SJCRH30 (cell line): ENCODE results near the gene SPATA13. TPM values are rescaled to one million over a fixed set of nuclear protein-coding genes. Genes with fewer than 3 reads are reported as not detected.
"Not testable (repeated sequence)": the region's sequence is repeated elsewhere in the genome, so short reads cannot be mapped to it uniquely, and the experiment has no call there.

Experiments
- DNase-seq, 2 experiments: peaks; one replicate each; pipeline ENCODE4 v3.0.0-alpha.2; 2015 to 2020
- H3K27ac ChIP-seq: fragments of 250-450 bp; sonication (Bioruptor Pico); 2 replicates; pipeline ENCODE4 v1.5.1; 2020; ENCODE audit warnings: mild to moderate bottlenecking, moderate library complexity
- H3K27me3 ChIP-seq: fragments of 250-450 bp; sonication (Bioruptor Pico); 2 replicates; pipeline ENCODE4 v1.5.1; 2020; ENCODE audit warnings: mild to moderate bottlenecking, moderate library complexity
- H3K36me3 ChIP-seq: fragments of 250-450 bp; sonication (Bioruptor Pico); 2 replicates; pipeline ENCODE4 v1.5.1; 2020; ENCODE audit warnings: mild to moderate bottlenecking, moderate library complexity
- H3K4me1 ChIP-seq: fragments of 250-450 bp; sonication (Bioruptor Pico); 2 replicates; pipeline ENCODE4 v1.5.1; 2020; ENCODE audit warnings: mild to moderate bottlenecking, moderate library complexity
- H3K4me3 ChIP-seq: fragments of 250-450 bp; sonication (Bioruptor Pico); 2 replicates; pipeline ENCODE4 v1.5.1; 2020; ENCODE audit warnings: mild to moderate bottlenecking, moderate library complexity
- H3K9me3 ChIP-seq: fragments of 250-450 bp; sonication (Bioruptor Pico); replicated peaks from 2 replicates; pipeline ENCODE4 v1.5.1; 2020; ENCODE audit warnings: mild to moderate bottlenecking, moderate library complexity
- total RNA-seq: library from RNA; depleted of rRNA; stranded (reverse); fragments of >200 nt; shearing (Covaris generic); gene quantifications from 2 replicates; pipeline ENCODE4 v1.2.3, GENCODE V29; 2014; rRNA removed

Gene SPATA13
- total RNA-seq: 21.9 and 23.0 TPM in 2 replicates

DNA sequence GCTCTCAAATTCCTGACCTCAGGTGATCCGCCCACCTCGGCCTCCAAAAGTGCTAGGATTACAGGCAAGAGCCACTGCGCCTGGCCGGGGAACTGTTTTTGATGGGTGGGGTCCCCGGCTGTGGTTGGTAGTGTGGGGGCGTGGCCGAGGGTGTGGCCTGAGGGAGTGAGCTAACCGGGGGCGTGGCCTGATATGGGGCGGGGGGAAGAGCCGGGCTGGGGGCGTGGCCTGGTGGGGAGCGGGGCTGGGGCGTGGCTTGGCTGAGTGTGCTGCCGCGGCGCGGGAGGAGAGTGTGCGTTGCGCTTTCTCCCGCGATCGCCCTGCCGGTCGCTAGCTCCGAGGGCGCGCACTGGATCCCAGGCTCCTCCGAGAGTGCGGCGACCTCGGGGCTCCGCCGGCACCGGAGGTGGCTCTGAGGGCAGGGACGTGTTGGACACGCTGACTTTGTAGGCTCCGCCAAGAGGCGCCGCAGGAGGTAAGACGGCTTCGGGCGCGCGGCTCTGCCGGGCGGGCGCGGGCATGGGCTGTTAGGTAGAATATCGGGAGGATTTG, at the start of gene SPATA13:
TSS of gene SPATA13 (plus strand) at position 263 of the 552 bp plus-strand sequence. CDS start 62,210 bp downstream, outside the sequence.
- Histone ChIP-seq H3K9me3 (no peaks in the 10 kb centered on the region), H3K4me1 (peaks cover 5% of the 10 kb centered on the region), H3K4me3 (peak within 1 kb of the TSS; percentile 92), H3K27ac (peak within 1 kb of the TSS; percentile 72), H3K36me3 (no peaks in the 10 kb centered on the region; the same call in 1 of the 2 replicates), H3K27me3 (no peaks in the 10 kb centered on the region)
- DNase-seq: peak; percentile 97 to 98

DNA sequence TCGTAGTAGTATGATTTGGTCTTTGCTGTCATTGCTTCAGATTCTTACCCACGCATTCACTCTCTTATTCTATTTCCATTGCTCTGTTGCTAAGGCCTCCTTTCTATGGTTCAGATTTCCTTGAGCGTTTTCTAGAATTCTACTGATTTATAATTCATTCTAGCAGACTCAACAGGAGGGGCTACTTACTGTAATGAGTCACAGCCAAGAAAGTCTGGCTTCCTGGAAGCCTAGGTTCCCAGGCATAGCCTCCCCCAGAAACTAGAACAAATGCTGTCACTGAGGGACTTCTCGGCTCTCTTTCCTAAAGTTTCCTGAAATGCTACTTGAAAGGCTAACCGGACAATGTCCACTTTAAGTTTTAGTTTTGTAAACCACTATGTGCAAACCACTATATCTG, 47.7 kb upstream of the SPATA13 start:
- H3K4me1 ChIP-seq: peaks cover 10% of the 10 kb centered on the region
- H3K27ac ChIP-seq: no peak overlapping the region
- H3K27me3 ChIP-seq: no peaks in the 10 kb centered on the region
- DNase-seq: no peak
- no peaks in the 10 kb centered on the region for H3K9me3 ChIP-seq
- no peak overlapping the region for H3K4me3 ChIP-seq
- no peaks in the 10 kb centered on the region for H3K36me3 ChIP-seq

DNA sequence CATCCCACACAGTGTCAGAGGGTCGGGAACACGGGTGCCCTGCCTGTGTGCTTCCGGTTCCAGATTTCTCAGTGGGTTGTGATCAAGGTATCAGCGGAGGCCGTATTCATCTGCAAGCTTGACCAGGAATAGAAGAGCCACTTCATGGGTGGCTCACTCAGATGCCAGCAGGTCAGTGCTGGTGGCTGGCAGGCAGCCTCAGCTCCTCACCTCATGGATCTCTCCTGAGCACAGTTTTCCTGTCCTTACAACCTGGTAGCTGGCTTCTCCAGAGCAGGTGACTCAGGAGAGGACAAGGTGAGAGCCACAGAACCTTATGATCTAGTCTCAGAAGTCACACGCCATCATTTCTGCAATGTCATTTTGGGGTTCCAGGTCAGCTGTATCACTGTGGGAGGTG, 44.8 kb upstream of the SPATA13 start:
- peaks cover 10% of the 10 kb centered on the region for H3K4me1 ChIP-seq
- H3K27ac ChIP-seq: peak overlapping the region; percentile 46; the same call in 1 of the 2 replicates
- H3K36me3 ChIP-seq: no peaks in the 10 kb centered on the region
- H3K4me3 ChIP-seq: no peak overlapping the region
- no peak for DNase-seq
- no peaks in the 10 kb centered on the region for H3K9me3 ChIP-seq
- H3K27me3 ChIP-seq: no peaks in the 10 kb centered on the region

DNA sequence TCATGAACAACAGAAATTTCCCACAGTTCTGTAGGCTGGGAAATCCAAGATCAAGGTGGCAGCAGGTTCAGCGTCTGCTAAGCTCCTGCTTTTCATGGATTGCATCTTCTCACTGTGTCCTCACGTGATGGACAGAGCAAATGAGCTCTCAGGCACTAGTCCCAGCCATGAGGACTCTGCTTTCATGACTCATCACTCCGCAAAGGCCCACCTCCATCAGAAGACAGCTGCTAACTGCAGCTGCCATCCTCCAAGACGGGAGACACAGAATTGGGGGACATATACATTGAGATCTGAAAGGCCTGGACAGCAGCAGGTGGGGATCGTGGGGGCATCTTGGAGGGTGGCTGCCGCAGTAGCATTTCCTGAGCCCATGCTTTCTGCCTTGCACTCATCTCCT, 44.4 kb upstream of the SPATA13 start:
- no peak overlapping the region for H3K4me3 ChIP-seq
- H3K27me3 ChIP-seq: no peaks in the 10 kb centered on the region
- peak overlapping the region; percentile 46 for H3K27ac ChIP-seq
- no peaks in the 10 kb centered on the region for H3K36me3 ChIP-seq
- no peaks in the 10 kb centered on the region for H3K9me3 ChIP-seq
- DNase-seq: peak; percentile 88 to 94
- peaks cover 10% of the 10 kb centered on the region for H3K4me1 ChIP-seq

DNA sequence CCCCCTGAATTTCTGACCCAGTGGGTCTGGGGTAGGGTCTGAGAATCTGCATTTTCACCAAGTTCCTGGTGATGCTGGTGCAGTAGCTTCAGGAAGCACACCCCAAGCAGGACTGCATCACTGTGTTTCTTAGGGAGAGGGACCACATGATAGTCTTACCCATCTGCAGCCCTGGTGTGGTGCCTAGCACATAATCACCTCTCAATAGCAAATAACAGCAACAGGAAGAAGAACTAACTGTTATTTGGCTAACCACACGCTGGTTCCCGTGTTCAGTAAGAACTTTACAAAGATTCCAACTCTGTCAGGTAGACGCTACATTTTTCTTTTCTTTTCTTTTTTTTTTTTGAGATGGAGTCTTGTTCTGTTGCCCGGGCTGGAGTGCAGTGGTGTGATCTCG, 41.9 kb upstream of the SPATA13 start:
- Histone ChIP-seq H3K27me3 (no peaks in the 10 kb centered on the region), H3K9me3 (no peaks in the 10 kb centered on the region), H3K36me3 (no peaks in the 10 kb centered on the region), H3K27ac (no peak overlapping the region), H3K4me1 (peaks cover 10% of the 10 kb centered on the region), H3K4me3 (no peak overlapping the region)
- no peak for DNase-seq

DNA sequence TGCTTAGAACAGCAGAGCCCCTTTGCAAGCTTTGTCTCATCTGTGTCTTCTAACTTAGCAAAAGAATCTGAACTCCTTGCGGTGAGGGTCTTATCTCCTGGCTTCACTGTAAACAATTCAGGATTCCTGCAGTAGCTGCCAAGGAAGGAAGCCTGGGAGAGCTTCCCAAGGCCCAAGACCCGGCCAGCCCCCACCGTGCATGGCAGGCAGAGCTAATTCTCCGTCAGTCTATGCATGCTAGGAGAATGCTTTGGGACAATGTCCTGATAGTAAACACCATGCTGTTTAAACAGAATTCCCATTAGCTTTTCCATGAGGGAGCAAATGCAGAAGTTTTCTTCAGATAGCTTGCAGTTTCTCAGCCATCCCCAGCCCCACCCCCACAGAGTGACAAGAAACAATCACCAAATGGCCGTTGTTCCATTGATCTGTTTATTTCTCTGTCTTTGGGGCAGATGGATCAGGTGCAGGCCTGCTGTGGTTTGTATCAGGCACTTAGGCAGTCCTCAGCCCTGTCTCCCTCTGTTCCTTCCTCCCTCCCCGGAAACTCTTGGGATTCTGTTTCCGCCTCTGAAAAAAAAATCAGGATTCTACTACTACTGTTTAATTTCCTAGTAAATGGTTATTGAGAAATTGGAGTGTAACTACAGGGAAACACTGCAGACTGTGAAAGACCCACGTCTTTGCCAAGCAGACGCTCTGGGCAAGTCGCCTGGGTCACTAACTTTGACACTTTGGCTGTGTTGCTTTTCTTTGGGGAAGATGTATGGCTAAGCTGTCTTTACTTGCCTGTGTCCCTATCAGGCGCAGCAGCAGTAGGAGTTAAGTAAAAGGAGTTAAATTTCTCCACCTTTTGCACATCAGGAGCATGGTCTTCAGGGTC, 40.7 kb upstream of the SPATA13 start:
- Histone ChIP-seq H3K27ac (no peak overlapping the region), H3K36me3 (no peaks in the 10 kb centered on the region), H3K27me3 (no peaks in the 10 kb centered on the region), H3K4me1 (peaks cover 10% of the 10 kb centered on the region), H3K4me3 (no peak overlapping the region), H3K9me3 (no peaks in the 10 kb centered on the region)
- DNase-seq: no peak

DNA sequence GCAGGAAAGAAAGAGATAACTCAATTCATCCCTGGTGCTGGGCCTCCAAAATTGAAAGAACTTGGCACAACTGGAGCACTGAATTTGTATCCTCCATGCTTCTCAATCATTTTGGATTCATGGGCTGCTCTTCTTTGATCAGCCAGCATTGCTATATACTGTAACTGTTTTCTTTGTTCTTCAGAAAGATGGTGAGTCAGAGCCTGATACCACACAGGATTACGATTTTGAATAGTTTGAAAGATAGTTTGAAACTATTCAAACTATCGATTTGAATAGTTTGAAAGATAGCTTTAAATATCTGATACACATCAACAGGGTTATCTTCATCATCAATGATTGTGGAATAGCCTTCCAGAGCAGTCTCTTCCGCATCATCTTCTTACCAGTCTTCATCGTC, 38.5 kb upstream of the SPATA13 start:
- not testable (repeated sequence) for DNase-seq, H3K27ac ChIP-seq, H3K27me3 ChIP-seq, H3K9me3 ChIP-seq, H3K36me3 ChIP-seq, H3K4me3 ChIP-seq, H3K4me1 ChIP-seq

DNA sequence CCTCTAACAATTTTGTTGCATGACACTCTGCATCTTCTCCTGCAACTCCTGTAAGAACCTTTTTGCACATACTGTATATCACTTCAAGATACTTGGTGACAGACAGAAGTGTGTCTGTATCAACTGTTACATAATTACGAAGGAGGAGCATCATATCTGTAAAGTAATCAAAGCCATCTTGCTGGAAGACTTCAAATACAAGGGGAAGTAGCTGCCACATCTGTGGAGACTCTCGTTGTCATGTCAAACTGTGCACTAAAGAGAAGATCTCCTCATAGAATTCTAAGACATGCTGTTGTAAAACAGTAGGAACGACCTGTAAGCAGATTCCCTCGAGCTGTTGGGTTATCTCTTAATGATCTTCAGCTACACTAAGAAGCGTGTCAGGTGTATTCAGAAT, 38.0 kb upstream of the SPATA13 start:
- Histone ChIP-seq H3K4me3 (no peak overlapping the region), H3K9me3 (no peaks in the 10 kb centered on the region), H3K27me3 (no peaks in the 10 kb centered on the region), H3K36me3 (no peaks in the 10 kb centered on the region), H3K4me1 (no peaks in the 10 kb centered on the region), H3K27ac (no peak overlapping the region)
- no peak for DNase-seq

DNA sequence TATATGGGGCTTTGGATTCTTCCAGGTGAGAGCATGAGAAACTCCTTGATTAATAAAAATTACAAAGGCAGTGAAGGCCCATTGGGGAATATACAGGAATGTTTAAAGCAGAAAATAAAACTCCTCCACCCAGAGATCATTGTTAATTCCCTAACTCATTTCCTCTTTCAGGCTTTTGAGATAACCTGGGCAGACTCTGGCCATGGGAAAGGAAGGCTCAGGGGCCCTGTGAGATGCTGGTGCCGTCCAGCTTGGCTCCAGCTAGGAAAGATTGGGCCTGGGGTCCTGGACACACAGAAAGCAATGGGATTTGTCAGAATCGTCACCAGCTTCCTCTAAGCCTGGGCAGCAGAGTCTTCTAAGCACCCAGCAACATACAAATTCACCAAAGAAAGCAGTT, 36.8 kb upstream of the SPATA13 start:
- no peaks in the 10 kb centered on the region for H3K27me3 ChIP-seq
- DNase-seq: no peak
- no peaks in the 10 kb centered on the region for H3K4me1 ChIP-seq
- no peaks in the 10 kb centered on the region for H3K36me3 ChIP-seq
- no peaks in the 10 kb centered on the region for H3K9me3 ChIP-seq
- no peak overlapping the region for H3K27ac ChIP-seq
- H3K4me3 ChIP-seq: no peak overlapping the region

DNA sequence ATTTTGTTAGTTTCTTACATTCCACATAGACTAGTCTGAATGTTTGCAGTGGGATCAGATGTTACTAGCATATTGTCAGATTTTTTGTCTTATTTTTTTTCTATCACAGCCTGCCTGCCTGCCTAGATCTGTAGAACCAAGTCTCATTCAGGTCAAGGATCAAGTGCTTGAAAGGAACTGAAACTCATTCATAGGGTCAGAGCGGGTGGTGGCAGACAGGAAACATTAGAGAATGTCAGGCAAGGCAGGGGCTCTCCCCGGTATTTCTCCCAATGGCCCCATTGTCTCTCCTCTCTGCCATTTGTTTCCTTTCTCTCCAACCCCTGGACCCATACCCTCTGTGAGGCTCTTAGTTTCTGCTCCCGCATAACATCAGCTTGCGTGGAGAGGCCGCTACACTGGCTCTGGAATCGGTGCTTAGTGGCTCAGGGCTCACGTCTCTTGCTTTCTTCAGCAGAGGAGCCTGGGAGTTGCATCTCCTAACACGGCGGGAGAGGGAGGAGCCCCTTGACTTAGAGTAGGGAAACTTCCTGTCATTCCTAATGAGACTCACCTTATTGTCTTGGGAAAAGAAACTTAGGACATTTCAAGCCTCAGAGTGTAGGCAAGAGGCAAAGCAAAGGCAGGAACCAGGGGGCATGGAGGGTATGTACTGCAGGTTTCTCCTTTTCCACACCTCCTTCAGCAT, 35.6 kb upstream of the SPATA13 start:
- Histone ChIP-seq H3K27ac (no peak overlapping the region), H3K4me1 (no peaks in the 10 kb centered on the region), H3K9me3 (no peaks in the 10 kb centered on the region), H3K27me3 (no peaks in the 10 kb centered on the region), H3K36me3 (no peaks in the 10 kb centered on the region), H3K4me3 (no peak overlapping the region)
- peak in 1 of 2 experiments; percentile 39 for DNase-seq

DNA sequence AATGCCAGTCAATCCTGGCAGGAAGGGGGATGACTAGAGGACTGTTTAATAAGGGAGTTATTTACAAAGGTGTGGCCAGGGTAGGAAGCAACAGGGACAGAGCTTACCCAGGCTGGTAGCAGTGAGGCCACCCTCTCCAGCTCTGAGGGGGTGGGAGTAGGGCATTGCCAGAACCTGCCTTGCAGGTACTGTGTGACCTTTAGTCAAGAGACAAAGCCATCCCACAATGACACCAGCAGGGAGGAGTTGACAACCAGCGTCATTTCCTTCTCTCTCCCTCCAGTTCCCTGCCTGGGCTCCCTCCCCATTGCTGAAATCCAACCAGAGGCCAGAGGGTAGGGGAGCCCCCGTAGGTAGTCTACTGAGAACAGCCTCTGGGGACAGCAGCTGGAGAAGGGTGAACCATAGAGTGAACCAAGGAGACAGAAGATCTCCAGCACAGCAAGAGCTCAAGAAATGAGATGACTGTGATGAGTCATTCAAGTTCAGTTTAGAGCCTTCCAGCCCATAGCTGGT, 33.3 kb upstream of the SPATA13 start:
- Histone ChIP-seq H3K4me1 (no peaks in the 10 kb centered on the region), H3K36me3 (no peaks in the 10 kb centered on the region), H3K9me3 (peaks cover 4% of the 10 kb centered on the region; the same call in 1 of the 2 replicates), H3K4me3 (no peak overlapping the region), H3K27me3 (no peaks in the 10 kb centered on the region), H3K27ac (no peak overlapping the region)
- no peak for DNase-seq

DNA sequence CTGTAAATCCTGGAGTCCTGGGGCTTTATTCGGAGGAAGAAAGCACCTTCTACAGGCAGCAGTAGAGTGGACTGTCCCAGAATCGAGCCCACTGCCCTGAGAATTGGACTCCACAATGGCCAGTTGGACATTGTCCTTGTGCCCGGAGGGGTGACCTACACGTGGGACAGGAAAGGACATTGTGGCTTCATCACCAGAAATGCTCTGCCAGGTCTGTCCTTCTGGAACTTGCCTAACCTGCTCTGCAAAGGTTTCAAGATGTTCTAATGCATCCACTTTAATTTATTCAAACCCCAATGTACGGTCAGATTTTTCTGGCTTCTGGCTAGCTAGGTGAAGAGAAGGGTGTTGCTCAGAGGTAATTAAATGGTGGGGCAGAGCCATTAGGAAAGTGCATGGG, 32.4 kb upstream of the SPATA13 start:
- H3K36me3 ChIP-seq: no peaks in the 10 kb centered on the region
- no peak overlapping the region for H3K27ac ChIP-seq
- no peak for DNase-seq
- no peak overlapping the region for H3K4me3 ChIP-seq
- peaks cover 4% of the 10 kb centered on the region; the same call in 1 of the 2 replicates for H3K9me3 ChIP-seq
- no peaks in the 10 kb centered on the region for H3K4me1 ChIP-seq
- H3K27me3 ChIP-seq: no peaks in the 10 kb centered on the region

DNA sequence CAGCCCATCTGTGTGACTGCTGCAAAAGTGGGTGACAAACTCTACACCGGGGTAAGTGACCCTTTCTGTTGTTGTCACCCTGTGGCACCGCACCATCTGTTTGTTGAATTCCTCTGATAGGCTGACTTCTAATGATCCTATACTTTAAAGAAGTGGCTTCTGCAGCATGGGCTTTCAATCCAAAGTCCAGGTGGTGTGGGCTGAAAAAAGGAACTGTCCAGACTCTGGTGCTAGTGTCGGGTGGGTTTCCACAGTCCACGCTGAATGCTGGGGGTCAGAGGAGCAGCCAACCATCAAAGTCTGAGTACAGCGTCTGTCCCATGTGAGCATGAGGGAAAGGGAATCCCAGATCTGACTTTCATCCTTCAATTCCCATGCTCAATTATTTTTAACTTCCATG, 31.6 kb upstream of the SPATA13 start:
- Histone ChIP-seq H3K4me1 (peaks cover 3% of the 10 kb centered on the region; the same call in 1 of the 2 replicates), H3K27ac (no peak overlapping the region), H3K9me3 (peaks cover 4% of the 10 kb centered on the region; the same call in 1 of the 2 replicates), H3K36me3 (no peaks in the 10 kb centered on the region), H3K27me3 (no peaks in the 10 kb centered on the region), H3K4me3 (no peak overlapping the region)
- no peak for DNase-seq

DNA sequence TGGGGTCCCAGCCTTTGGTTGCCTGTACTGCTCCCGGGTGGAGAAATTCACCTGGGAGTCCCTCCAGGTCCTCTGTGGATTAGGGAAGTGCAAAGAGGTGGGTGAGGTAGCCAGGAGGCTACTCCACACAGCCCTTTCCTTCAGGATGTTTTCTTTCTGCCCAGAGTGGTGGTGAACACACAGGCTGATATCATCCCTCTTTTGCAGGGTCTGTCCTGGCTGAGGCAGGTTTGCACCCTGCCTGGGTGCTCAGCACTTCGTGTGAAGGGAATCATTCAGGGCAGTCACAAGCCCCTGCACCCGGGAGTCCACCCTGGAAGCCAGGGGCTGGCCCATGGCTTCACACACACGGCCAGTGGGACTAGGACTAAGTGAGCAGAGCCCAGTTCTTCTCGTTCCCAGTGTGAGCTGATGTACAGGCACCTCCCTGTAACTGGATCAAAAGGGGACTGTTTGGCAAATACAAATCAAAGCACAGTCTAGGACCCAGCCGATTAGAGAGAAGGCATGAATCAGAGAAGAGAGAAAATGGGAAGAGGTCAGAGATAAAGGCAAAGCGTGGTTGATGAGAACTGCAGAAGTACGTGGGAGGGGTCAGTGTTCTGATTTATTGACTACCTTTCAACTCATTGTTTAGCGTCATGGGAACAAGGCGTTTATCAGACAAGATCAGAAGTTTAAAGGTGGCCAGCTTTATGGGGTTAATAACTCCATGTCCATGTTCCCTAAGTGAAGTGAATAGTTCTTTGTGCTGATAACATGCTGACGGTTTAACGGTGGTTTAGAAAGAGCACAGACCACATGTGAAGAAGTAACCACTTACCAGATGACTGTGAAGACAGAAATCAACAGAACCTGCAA, 30.4 kb upstream of the SPATA13 start:
- Histone ChIP-seq H3K36me3 (no peaks in the 10 kb centered on the region), H3K4me1 (peaks cover 15% of the 10 kb centered on the region; the same call in 1 of the 2 replicates), H3K4me3 (no peak overlapping the region), H3K27me3 (no peaks in the 10 kb centered on the region), H3K27ac (no peak overlapping the region), H3K9me3 (peaks cover 4% of the 10 kb centered on the region; the same call in 1 of the 2 replicates)
- no peak for DNase-seq
